Vagina (tissue), 2 donors: ENCODE data around the gene EEF1A2. TPM values are rescaled to one million over a fixed set of nuclear protein-coding genes. Genes with fewer than 3 reads are reported as not detected.

Experiments used
- DNase-seq, 2 donors: peaks; one replicate each; pipeline ENCODE4 v3.0.0-alpha.2; 2017; ENCODE audit errors: extremely low spot score in 2 of 2
- H3K27ac ChIP-seq: fragments of 200-600 bp; sonication (generic); one replicate; pipeline ENCODE4 v1.5.1; 2019
- H3K27me3 ChIP-seq: fragments of 200-600 bp; sonication (generic); one replicate; pipeline ENCODE4 v1.5.1; 2019
- H3K36me3 ChIP-seq, 2 donors: fragments of 200-600 bp; sonication (generic); one replicate each; pipeline ENCODE4 v1.5.1; 2017 to 2019
- H3K4me1 ChIP-seq: fragments of 200-600 bp; sonication (generic); one replicate; pipeline ENCODE4 v1.5.1; 2019
- H3K4me3 ChIP-seq, 2 donors: fragments of 200-600 bp; sonication (generic); 1 replicate in 1 of 2; 2 replicates in 1 of 2; pipeline ENCODE4 v1.5.1; 2016 to 2019
- H3K9me3 ChIP-seq: fragments of 200-600 bp; sonication (generic); one replicate; pipeline ENCODE4 v1.5.1; 2019
- CTCF ChIP-seq, 3 experiments: fragments of 450-650 bp in 2 of 3; fragments of 200-600 bp in 1 of 3; sonication (generic) in 1 of 3; IDR thresholded peaks; one replicate each; pipeline ENCODE4 v1.5.1; 2017 to 2019; ENCODE audit warnings: antibody characterized with exemption in 3 of 3, mild to moderate bottlenecking in 2 of 3, moderate library complexity in 2 of 3
- POLR2A ChIP-seq, 2 donors: fragments of 450-650 bp; IDR thresholded peaks; one replicate each; pipeline ENCODE4 v1.6.1; 2017; ENCODE audit warnings: antibody characterized with exemption in 2 of 2, mild to moderate bottlenecking in 2 of 2, moderate library complexity in 2 of 2
- POLR2AphosphoS5 ChIP-seq, 2 donors: sonication (generic); formaldehyde crosslinking; IDR thresholded peaks; one replicate each; pipeline ENCODE4 v1.9.0; 2017; ENCODE audit warnings: antibody characterized with exemption in 2 of 2, mild to moderate bottlenecking in 2 of 2, low read depth in 1 of 2; ENCODE audit not compliant: insufficient read depth in 1 of 2
- intact Hi-C: fragments of 100-400 bp; cut with DNase I; formaldehyde crosslinking; loops from one replicate; pipeline ENCODE4 v1.15.1; 2023
- total RNA-seq: library from RNA; depleted of rRNA; stranded (reverse); fragments of >200 nt; gene quantifications from one replicate; pipeline ENCODE4 v1.2.3, GENCODE V29; 2016

EEF1A2 gene
- total RNA-seq, 1 donor from 2014 or later: 9.8 TPM

- intact Hi-C loops: no loop called here
- no peaks in the 10 kb centered on the region for H3K4me1 ChIP-seq
- no peak for TF ChIP-seq POLR2A (IDR thresholded peaks at IDR 0.05)
- TF ChIP-seq POLR2AphosphoS5 (IDR thresholded peaks at IDR 0.05; ENCODE audit: insufficient read depth in 1 of 2, low read depth in 1 of 2): no peak
- no peak for TF ChIP-seq CTCF (IDR thresholded peaks at IDR 0.05)
- H3K27me3 ChIP-seq: peaks cover 9% of the 10 kb centered on the region
- H3K4me3 ChIP-seq: no peak overlapping the region
- no peaks in the 10 kb centered on the region for H3K9me3 ChIP-seq
- no peak for DNase-seq
- no peak overlapping the region for H3K27ac ChIP-seq
- no peaks in the 10 kb centered on the region for H3K36me3 ChIP-seq
Observed at GRCh38 chr20:63487116-63487764, 11.6 kb downstream of the EEF1A2 start.

GRCh38 chr20:63486300-63486855 is 12.5 kb downstream of the EEF1A2 start:
- H3K4me3 ChIP-seq: no peak overlapping the region
- intact Hi-C loops: no loop called here

GRCh38 chr20:63484651-63485403 is 14.1 kb downstream of the EEF1A2 start:
- Histone ChIP-seq H3K4me3 (no peak overlapping the region), H3K4me1 (no peaks in the 10 kb centered on the region), H3K36me3 (no peaks in the 10 kb centered on the region), H3K27ac (no peak overlapping the region), H3K27me3 (peaks cover 6% of the 10 kb centered on the region), H3K9me3 (no peaks in the 10 kb centered on the region)
- no peak for DNase-seq
- intact Hi-C loops: no loop called here
- TF ChIP-seq POLR2AphosphoS5 (IDR thresholded peaks at IDR 0.05; ENCODE audit: insufficient read depth in 1 of 2, low read depth in 1 of 2): no peak
- no peak for TF ChIP-seq POLR2A (IDR thresholded peaks at IDR 0.05)
- no peak for TF ChIP-seq CTCF (IDR thresholded peaks at IDR 0.05)

More at GRCh38 chr20:63486300-63486855, 12.5 kb downstream of the EEF1A2 start:
- H3K9me3 ChIP-seq: no peaks in the 10 kb centered on the region
- H3K36me3 ChIP-seq: no peaks in the 10 kb centered on the region
- TF ChIP-seq POLR2A (IDR thresholded peaks at IDR 0.05): no peak
- TF ChIP-seq POLR2AphosphoS5 (IDR thresholded peaks at IDR 0.05; ENCODE audit: insufficient read depth in 1 of 2, low read depth in 1 of 2): no peak
- no peak for TF ChIP-seq CTCF (IDR thresholded peaks at IDR 0.05)
- H3K27ac ChIP-seq: no peak overlapping the region
- no peaks in the 10 kb centered on the region for H3K4me1 ChIP-seq
- H3K27me3 ChIP-seq: peaks cover 9% of the 10 kb centered on the region
- no peak for DNase-seq

- no peaks in the 10 kb centered on the region for H3K4me1 ChIP-seq
Observed at GRCh38 chr20:63484236-63484635, 14.6 kb downstream of the EEF1A2 start.

GRCh38 chr20:63483834-63484233 is 15.0 kb downstream of the EEF1A2 start:
- H3K9me3 ChIP-seq: no peaks in the 10 kb centered on the region
- peaks cover 6% of the 10 kb centered on the region for H3K27me3 ChIP-seq
- no peaks in the 10 kb centered on the region for H3K4me1 ChIP-seq
- no peaks in the 10 kb centered on the region for H3K36me3 ChIP-seq
- no peak overlapping the region for H3K27ac ChIP-seq
- intact Hi-C loops: no loop called here
- DNase-seq: no peak
- TF ChIP-seq POLR2A (IDR thresholded peaks at IDR 0.05) (no peak), POLR2AphosphoS5 (IDR thresholded peaks at IDR 0.05; ENCODE audit: insufficient read depth in 1 of 2, low read depth in 1 of 2) (no peak)
- H3K4me3 ChIP-seq: no peak overlapping the region

More at GRCh38 chr20:63484236-63484635, 14.6 kb downstream of the EEF1A2 start:
- no peak overlapping the region for H3K4me3 ChIP-seq
- TF ChIP-seq POLR2A (IDR thresholded peaks at IDR 0.05): no peak
- no peak overlapping the region for H3K27ac ChIP-seq
- H3K27me3 ChIP-seq: peaks cover 6% of the 10 kb centered on the region
- H3K9me3 ChIP-seq: no peaks in the 10 kb centered on the region
- intact Hi-C loops: no loop called here
- no peak for DNase-seq
- H3K36me3 ChIP-seq: no peaks in the 10 kb centered on the region
